ENCODE measurements around the gene PHF21B.
"Not testable (repeated sequence)": the region's sequence is repeated elsewhere in the genome, so short reads cannot be mapped to it uniquely, and the experiment has no call there.

PHF21B gene

DNA sequence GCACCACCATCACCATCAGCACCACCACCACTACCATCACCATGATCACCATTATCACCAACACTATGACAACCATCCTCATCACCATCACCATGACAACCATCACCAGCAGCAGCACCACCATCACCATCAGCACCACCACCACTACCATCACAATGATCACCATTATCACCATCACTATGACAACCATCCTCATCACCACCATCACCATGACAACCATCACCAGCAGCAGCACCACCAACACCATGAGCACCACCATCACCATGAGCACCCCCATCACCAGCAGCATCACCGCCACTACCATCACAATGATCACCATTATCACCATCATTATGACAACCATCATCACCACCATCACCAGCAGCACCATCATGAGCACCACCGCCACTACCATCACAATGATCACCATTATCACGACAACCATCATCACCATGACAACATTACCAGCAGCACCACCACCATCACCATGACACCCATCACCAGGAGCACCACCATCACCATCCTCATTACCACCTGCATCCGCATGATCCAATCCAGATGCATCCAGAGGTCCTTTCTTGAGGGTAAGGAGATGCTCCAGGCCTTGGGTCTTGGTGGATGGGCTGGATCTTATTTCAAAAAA, 23.8 kb downstream of the PHF21B start:
- no peak for DNase-seq

DNA sequence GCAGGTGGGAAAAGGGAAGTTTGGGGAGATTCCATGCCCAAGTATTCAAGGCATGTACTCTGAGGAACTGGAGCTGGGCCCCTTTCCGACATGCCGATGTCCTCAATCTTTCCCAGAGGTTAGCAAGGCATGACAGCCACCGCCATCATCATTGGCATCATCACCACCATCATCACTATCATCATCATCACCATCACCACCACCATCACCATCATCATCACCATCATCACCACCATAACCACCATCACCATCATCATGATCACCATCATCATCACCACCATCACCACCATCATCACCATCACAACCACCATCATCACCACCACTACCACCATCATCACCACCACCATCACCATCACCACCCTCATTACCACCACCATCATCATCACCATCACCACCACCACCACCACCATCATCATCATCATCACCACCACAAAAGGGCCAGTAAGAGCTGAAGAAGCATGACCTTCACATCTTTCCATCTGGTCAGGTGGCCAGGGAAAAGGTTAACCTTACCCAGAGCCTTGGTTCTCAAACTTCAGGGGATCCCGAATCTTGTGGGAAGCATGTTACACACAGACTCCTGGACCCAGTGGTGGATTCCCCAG, 25.8 kb downstream of the PHF21B start:
- DNase-seq, result no peak

DNA sequence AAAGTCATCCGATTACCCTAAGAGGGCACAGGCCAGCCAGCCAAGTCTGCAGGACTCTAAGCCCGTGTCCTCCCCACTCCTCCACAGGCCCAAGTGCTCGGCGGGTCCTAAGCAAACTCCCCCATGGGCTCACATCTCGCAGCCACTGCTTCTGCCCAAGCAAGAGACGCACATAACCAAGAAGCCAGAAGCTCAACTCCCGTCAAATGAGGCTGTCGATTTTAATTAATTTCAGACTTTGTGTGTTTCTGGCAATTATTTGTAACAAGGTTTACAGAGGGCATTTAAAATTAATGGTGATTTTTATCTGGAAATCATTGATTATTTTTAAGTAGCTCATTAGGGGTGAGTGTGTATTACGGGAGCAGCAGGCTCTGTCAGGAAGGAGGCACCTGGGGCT, 27.4 kb downstream of the PHF21B start:
- DNase-seq, result no peak

DNA sequence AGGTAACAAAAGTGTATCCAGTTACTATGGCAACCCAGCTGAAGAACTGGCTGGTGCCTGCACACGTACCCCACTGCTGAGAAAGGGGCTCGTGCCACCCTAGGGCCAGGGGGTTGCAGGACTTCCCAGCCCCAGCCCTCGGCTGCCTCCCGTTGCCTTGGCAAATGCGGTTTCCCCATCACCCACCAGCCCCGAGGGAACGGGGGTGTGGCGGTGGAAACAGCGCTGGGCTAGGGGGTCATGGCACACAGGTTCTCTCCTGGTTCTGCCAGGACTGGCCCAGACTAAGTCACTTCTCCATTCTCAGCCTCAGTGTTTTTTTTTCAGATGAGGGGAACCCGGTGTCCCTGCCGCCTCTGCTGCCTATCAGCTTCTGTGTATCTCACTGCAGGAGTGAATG, 27.9 kb downstream of the PHF21B start:
- no peak for DNase-seq

DNA sequence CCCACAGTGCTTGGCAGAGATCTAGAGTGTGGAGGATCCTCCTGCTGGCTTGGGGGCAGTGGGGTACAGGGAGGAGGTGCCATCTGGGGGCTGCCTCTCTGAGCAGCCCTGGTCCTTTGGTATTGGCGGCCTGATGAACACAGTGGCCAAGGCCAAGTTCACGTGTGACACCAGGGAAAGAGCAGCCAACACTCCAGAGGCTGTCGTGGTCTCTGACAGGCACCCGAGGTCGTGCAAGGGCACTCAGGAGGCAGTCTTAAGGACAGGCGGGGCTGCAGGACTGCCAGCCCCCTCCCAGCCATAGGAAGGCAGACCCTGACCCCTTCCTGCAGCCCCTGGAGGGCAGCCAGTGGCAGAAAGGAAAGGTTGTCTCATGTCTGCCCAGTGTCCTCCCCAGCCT, 30.7 kb downstream of the PHF21B start:
- no peak for DNase-seq

DNA sequence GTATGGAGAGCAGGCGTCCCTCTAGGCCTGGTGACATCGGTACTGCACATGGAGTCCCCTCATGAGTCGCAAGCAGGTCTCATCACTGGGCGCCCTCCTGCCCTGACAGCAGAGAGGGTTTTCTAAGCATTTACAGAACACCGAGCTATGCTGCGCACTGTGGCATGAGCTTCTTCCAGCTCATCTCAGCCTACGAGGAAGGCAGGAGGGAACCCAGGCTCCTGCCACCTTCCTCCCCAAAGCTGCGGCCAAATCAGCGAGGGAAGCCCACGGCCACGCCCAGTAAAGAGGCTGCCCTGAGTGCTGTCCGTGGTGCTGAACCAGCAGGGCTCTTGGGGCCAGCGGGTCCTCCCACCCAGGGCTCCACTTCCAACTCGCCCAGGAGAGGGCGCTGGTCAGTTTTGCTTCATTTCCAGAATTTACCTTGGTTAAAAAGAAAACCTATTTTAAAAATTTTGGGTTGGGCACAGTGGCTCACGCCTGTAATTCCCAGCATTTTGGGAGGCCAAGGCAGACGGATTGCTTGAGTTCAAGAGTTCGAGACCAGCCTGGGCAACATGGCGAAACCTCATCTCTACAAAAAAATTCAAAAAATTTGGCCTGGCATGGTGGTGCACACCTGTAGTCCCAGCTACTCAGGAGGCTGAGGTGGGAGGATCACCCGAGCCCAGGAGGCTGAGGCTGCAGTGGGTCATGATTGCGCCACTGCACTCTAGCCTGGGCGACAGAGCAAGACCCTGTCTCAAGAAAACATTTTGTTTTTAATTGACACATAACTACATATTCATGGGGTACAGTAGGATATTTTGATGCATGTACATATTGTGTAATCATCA, 34.2 kb downstream of the PHF21B start:
- DNase-seq, result peak; percentile 83

DNA sequence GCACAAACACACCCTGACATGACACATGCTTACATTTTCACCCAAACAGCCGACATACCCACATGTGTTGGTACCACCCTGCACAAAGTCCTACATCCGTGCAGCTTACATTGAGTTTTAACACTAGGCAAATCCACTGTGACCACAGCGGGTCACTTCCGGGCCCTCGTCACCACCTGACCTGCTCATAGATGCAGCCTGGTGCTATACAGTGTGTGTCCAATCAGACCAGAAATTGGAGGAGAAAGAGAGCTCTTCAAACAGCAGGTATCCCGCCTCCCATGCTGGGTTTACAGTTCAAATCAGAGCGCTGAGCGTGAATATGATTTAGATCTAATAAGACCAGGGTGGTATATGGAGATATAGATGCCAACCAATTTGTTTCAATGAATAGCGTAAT, 35.4 kb downstream of the PHF21B start:
- DNase-seq, result no peak

DNA sequence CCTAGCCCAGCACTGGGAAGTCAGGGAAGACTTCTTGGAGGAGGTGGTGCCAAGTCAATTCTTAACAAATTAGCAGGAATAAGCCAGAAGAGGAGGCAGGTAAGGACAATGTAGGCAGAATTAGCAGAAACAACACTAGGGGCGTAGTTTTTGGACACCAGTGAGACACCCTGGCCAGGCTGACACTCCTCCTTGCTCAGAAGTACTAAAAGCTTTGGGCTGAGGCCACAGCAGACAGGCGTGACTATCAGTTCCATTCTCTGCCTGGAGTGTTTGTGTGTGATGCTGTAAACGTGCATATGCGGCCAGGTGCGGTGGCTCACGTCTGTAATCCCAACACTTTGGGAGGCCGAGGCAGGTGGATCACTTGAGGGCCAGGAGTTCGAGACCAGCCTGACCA, 36.0 kb downstream of the PHF21B start:
- no peak for DNase-seq

DNA sequence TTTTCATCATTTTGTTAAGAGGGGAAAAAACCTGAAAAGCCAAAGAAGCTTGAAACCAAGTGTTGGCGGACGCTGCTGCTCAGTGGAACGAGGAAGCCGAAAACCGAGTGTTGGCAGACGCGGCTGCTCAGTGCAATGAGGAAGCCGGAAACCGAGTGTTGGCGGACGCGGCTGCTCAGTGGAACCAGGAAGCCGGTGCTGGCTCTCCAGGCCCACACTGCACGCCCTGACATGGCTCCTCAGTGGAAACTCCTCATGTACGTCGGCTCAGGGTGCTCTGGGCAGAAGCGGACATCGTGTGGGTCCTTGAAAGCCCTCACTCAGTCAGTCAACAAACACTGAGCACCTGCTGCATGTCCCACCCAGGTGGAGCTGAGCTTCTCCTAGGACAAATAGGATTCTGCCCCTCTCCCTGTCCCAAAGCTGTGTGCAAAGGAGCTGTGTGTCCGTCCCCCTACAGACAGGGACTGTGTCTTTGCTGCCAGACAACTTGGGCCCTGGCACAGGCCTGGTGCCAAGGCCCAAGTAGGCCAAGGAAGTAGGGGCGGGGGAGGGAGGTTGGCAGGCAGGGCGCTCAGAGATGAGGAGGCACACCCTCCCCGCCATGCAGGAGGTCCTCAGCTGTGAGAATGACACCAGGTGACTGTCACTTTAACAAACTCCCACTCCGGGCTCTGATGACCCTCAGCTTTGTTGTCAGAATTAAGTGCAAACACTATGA, 37.3 kb downstream of the PHF21B start:
- no peak for DNase-seq

DNA sequence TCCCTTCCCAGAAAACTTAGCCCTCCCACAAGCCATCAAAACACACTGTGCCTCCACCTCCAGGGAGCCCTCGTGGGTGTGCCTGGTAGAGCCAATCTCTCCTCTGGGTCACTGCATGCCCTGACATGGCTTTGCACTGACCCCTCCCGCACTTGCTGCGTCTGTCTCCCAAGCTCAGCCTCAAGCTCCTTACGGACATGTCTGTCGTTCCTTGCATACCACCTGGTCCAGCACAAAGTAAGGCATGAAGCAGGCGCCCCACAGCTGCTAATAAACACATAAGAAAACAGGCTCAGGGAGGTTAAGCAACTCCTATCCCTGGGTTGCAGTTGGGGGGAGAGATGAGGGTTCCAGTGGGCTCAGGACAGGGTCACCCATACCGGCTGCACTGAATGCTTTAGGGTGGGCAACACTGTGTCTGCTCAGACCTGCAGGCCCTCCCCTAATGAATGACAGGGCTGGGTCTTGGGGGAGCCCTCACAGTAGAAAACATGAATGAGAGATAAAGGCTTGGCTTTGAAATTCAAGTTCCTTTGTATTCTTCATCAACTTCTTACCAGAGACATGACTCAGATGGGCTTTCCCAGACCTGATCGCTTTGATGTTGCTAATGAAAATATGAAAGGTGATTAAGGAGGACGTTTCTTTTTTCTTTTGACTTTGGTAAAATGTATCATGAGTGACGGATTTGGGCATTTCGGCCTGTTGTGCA, 38.0 kb downstream of the PHF21B start:
- no peak for DNase-seq

DNA sequence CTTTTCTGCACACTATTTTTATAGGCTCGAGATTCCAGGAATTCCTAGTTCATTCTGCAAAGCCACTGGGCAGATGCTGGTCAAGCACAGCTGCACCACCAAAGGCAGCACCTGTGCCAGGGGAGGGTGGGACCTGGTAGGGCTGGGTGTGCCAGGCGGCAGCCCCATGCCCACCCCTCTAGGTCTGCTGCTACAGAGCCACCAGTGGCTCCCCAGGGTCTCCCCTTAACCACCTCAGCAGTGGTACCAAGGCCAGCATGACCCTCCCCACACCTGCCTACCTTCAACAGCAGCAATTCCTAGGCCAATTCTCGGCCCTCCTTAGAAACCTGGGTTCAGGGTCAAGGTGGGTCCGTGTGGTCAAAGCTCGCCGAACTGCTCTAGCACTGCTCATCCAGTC, 39.5 kb downstream of the PHF21B start:
- no peak for DNase-seq

DNA sequence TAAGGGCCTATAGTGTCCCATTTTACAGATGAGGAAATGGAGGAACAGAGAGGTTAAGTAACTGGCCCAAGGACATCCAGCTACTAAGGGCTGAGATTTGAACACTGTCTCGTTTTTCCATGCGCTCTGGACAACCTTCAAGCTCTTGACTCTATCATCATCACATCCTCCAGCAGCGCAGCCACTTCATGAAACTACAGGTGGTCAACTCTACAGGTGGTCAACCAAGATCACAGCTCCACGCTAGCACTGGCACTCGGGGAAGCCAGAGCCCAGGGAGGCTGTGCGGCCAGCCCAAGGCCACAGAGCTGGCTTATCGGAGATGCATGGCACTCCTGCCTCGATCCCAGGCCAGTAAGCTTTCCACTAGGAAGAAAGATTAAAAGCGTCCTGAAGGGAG, 40.0 kb downstream of the PHF21B start:
- no peak for DNase-seq

DNA sequence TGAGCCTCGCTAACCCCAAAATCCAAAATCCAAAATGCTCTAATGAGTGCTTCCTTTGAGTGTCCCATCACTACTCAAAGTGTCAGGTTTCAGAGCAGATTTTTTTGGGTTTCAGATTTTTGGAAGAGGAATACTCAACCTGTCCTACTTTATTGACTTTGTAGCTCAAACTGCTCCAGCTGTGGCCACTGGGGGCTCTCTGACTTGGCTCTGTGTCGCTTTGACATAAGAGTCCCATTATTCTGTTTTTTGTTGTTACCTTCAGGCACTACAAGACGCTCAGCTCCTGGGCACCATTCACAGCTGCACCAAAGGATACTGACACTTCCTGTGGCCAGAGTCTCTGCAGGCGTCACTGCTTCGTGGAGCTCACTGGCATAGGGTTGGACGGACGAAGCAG, 41.1 kb downstream of the PHF21B start:
- DNase-seq, result no peak

DNA sequence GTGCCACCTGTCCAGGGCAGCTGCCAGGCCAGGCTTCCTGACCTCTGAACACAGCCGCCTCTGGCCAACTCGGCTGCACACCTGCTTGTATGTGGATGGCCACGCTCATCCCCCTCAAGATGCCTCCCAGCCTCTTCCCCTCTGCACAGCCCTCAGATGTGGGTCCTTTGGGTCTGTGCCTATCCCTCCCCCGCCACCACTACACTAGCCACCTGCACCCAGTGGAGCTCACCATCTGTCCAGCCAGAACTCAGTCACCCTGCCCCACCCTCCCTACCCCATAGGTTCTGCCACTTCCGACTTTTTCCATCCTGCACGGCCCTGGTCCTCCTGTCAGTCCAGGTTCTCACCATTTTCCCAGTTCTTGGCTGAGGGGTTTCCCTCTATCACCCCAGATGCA, 44.6 kb downstream of the PHF21B start:
- no peak for DNase-seq

DNA sequence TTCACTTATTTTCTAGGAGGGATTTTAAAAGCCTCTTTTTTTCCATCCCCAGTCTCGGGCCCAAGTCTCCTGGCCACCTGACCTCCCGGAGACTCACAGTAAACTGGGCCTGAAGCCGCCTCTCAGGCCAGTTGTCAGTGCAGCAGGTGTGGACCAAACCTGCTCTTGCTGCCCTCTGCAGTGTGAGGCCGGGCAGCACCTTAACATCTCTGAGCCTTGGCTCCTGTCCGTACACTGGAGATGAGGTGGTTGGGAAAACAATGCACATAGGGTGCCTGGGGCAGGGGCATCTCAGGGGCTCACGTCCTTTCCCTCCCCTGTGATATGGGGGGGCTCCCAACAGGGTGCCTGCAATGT, 45.1 kb downstream of the PHF21B start:
- DNase-seq, result no peak

DNA sequence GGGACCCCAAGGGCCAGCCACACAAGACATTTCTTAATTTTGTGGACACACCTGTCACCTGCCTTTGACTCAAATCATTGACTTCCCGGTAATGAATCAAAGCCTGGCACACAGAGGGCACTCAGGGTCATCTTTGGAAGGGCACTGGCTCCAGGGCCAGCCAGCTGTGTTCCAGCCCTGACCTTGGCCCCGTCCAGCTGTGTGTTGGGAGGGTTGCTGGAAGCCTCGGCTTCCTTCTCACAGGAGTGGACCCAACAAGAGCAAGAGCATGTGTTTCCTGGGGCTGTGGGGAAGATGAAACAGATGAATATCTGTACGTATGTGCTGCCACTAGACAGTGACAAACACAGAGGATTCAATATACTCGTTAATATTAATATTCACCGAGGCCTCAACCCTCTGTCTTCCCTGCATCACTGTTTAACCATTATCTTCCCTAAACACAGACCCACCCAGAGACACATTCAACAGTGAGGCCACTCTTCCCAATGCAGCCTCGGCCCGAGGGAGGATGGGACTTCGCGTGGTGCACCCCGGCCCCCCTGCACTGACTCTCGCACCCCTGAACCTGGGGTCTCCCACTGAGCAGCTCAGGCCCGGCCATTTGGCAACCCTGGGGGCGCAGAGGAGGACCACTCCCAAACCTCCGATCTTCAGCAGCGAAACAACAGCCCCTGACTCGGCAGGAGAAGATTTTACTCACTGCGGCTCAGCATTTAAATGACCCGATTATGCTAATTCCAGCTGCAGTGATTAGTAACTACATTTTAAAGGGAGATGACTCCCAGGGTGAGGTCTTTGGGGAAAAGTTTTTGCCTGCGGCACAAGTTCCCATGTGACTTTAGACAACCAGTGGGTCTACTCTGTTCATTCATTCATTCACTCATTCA, 45.7 kb downstream of the PHF21B start:
- DNase-seq, result no peak

DNA sequence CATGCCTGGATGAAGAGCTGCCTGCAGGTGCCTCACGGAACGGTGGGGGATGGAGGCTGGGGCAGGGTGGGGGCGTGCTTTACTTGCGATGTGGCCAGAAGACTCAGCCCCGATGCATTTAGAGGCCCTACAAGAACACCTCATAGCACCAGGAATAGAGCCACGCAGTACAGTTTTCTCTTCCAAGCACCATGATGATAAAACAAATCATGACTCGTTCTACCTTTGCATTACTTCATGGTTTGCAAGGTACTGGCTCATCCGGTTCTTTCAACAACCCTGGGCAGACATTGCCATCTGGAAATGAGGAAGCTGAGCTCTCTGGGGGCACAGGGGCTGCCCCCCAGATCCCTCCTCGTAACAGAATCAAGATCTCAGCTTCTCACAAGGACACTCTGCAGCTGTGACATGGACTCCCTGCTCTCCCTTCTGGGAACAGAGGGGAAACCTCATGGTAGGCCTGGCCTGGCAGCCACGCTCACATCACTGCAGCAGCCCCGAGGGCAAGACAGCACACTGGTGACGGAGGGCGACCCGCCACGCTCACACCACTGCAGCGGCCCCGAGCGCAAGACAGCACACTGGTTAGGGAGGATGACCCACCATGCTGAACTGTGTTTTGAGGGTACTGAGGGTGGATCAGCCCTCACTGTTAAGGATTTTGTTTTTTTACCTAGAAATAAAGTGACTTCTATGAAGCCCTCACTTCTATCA, 46.9 kb downstream of the PHF21B start:
- DNase-seq, result no peak

DNA sequence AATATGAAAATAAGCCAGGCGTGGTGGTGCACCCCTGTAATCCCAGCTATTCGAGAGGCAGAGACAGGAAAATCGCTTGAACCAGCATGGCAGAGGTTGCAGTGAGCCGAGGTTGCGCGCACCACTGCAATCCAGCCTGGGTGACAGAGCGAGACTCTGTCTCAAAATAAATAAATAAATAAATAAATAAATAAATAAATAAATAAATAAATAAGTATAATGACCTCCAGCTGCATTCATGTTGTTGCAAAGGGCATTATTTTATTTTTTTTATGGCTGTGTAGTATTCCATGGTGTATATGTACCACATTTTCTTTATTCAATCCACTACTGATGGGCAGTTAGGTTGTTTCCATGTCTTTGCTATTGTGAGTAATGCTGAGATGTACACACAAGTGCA, 48.1 kb downstream of the PHF21B start:
- not testable (repeated sequence) for DNase-seq

DNA sequence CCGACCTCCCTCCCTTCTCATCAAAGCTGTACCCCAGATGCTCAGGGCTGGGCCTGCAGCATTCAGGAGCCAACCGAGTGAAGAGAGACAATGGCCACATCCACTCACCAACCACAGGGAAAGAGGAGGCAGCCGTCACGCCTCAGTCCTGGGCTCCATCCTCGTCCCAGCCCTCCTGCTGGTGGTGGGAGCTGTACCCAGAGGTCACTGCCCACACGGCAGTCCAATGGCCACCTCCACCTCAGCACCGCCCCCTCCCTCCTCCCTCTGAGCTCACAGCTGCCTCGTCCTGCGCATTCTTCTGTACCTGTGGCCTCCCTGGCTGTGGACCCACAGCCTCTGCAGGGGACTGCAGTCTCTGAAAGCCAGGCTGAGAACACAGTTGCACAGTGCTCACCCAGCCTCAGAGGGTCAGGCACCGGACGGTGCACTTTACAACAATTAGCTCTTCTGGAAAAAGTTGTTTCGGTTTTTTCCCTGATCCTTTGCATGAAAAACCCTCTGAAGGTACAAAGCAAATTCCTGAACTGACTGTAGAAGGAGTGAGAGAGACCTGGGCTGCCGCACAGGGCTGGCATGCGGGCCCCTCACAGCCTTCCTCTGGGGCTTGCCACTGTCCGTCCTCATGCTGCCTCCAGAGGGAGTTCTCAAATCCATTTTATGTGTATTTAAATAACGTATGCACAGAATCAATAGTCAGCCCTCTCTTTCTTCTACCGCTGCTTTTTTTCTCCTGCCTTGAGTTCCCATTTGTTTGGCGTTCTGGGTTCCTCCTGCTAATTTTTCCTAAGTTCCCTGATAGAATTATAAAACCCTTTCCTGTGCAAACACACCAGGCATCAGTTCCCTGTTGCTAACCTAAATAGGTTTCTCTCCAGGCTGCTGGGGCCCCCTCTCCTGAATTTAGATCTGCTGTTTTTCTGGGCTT, 52.7 kb downstream of the PHF21B start:
- DNase-seq, result no peak

DNA sequence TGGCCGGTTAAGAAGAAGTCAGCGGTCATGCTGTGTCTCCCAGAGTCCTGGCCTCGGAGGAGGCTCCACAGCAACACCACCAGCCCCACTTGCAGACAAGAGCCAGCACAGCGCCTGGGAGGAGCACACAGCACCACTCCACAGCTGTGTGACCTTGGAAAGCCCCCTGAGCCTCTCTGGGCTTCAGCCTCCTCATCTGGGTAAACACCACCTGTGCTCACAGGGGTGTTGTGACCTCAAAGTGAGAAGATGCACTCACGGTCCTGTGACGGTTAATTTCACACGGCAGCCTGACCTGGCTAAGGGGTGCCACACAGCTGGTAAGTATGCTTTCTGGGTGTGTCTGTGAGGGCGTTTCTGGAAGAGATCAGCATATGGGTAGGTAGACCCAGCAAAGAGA, 54.7 kb downstream of the PHF21B start:
- no peak for DNase-seq

Measured in suppressor macrophage treated with lipopolysaccharide for 4 hours (primary cell).